BLaER1 treated with 17β-estradiol and CSF1 and Interleukin-3, amounts not matched to agents 10 nM and 100 nM (cell line): Measurements from ENCODE around the gene DENND4A.

Experiments
- H3K27ac ChIP-seq, 11 experiments: shearing (Covaris generic); formaldehyde crosslinking; 2 replicates each; pipeline ENCODE4 v1.8.1; 2022
- H3K27me3 ChIP-seq, 11 experiments: shearing (Covaris generic); formaldehyde crosslinking; 2 replicates each; pipeline ENCODE4 v1.8.1; 2022
- H3K36me3 ChIP-seq, 11 experiments: shearing (Covaris generic); formaldehyde crosslinking; 2 replicates each; pipeline ENCODE4 v1.8.1; 2022
- H3K4me1 ChIP-seq, 10 experiments: shearing (Covaris generic); formaldehyde crosslinking; 2 replicates each; pipeline ENCODE4 v1.8.1; 2022
- H3K4me2 ChIP-seq, 11 experiments: shearing (Covaris generic); formaldehyde crosslinking; 2 replicates each; pipeline ENCODE4 v1.8.1; 2022
- H3K4me3 ChIP-seq, 10 experiments: shearing (Covaris generic); formaldehyde crosslinking; 2 replicates each; pipeline ENCODE4 v1.8.1; 2022
- H3K9ac ChIP-seq, 11 experiments: shearing (Covaris generic); formaldehyde crosslinking; 2 replicates each; pipeline ENCODE4 v1.8.1; 2022
- H3K9me3 ChIP-seq, 11 experiments: shearing (Covaris generic); formaldehyde crosslinking; replicated peaks in 1 of 11; 2 replicates each; pipeline ENCODE4 v1.8.1; 2022
- H4K20me1 ChIP-seq, 11 experiments: shearing (Covaris generic); formaldehyde crosslinking; 2 replicates each; pipeline ENCODE4 v1.8.1; 2022
- Cebpa-rat ChIP-seq, 11 experiments: shearing (Covaris generic); IDR thresholded peaks; 2 replicates each; pipeline ENCODE4 v1.8.1; 2022

DENND4A gene

GRCh38 chr15:65723876-65724275, 68.2 kb downstream of the DENND4A start:
- H3K4me3 ChIP-seq, result no peak overlapping the region
- H3K9me3 ChIP-seq, result no peaks in the 10 kb centered on the region
- H3K4me2 ChIP-seq, result no peak overlapping the region
- peaks cover 42 to 94% (median 64%) of the 10 kb centered on the region in 11 experiments for H3K36me3 ChIP-seq
- no peaks in the 10 kb centered on the region for H4K20me1 ChIP-seq
- no peaks in the 10 kb centered on the region for H3K4me1 ChIP-seq
- no peaks in the 10 kb centered on the region for H3K27me3 ChIP-seq
- no peak overlapping the region for H3K9ac ChIP-seq
- H3K27ac ChIP-seq, result no peak overlapping the region
- no peak for TF ChIP-seq Cebpa-rat (IDR thresholded peaks at IDR 0.05)

- no peaks in the 10 kb centered on the region for H3K27me3 ChIP-seq
- H3K9ac ChIP-seq, result no peak overlapping the region
- H3K27ac ChIP-seq, result no peak overlapping the region
- no peak for TF ChIP-seq Cebpa-rat (IDR thresholded peaks at IDR 0.05)
- no peaks in the 10 kb centered on the region for H3K4me1 ChIP-seq
- no peaks in the 10 kb centered on the region for H4K20me1 ChIP-seq
- peaks cover 0 to 5% (median 0%) of the 10 kb centered on the region in 11 experiments; a peak in 1 of 22 replicates for H3K9me3 ChIP-seq
- H3K4me3 ChIP-seq, result no peak overlapping the region
- no peak overlapping the region for H3K4me2 ChIP-seq
- peaks cover 39 to 93% (median 60%) of the 10 kb centered on the region in 11 experiments for H3K36me3 ChIP-seq
These were observed 69.9 kb downstream of the DENND4A start for GRCh38 chr15:65722191-65722590.

- Histone ChIP-seq H3K9ac (no peak overlapping the region), H3K4me3 (no peak overlapping the region), H3K9me3 (peaks cover 0 to 23% (median 11%) of the 10 kb centered on the region in 11 experiments; a peak in 17 of 22 replicates), H3K4me2 (no peak overlapping the region), H3K27me3 (no peaks in the 10 kb centered on the region), H3K36me3 (peaks cover 47 to 82% (median 62%) of the 10 kb centered on the region in 11 experiments), H3K27ac (no peak overlapping the region), H3K4me1 (peaks cover 0 to 10% (median 0%) of the 10 kb centered on the region in 10 experiments; a peak in 4 of 20 replicates), H4K20me1 (no peaks in the 10 kb centered on the region)
- TF ChIP-seq Cebpa-rat (IDR thresholded peaks at IDR 0.05), result no peak
These were observed 79.7 kb downstream of the DENND4A start for GRCh38 chr15:65712415-65712814.

GRCh38 chr15:65695081-65695480, 97.0 kb downstream of the DENND4A start:
- peaks cover 0 to 24% (median 16%) of the 10 kb centered on the region in 10 experiments; a peak in 17 of 20 replicates for H3K4me1 ChIP-seq
- peaks cover 19 to 83% (median 44%) of the 10 kb centered on the region in 11 experiments; a peak in 21 of 22 replicates for H3K36me3 ChIP-seq
- no peak overlapping the region for H3K9ac ChIP-seq
- H3K9me3 ChIP-seq, result no peaks in the 10 kb centered on the region
- no peaks in the 10 kb centered on the region for H4K20me1 ChIP-seq
- H3K4me3 ChIP-seq, result no peak overlapping the region
- H3K27ac ChIP-seq, result no peak overlapping the region
- TF ChIP-seq Cebpa-rat (IDR thresholded peaks at IDR 0.05), result no peak
- H3K4me2 ChIP-seq, result no peak overlapping the region
- no peaks in the 10 kb centered on the region for H3K27me3 ChIP-seq

GRCh38 chr15:65690778-65691177, 101.3 kb downstream of the DENND4A start:
- Histone ChIP-seq H3K27me3 (no peaks in the 10 kb centered on the region), H3K36me3 (peaks cover 32 to 86% (median 51%) of the 10 kb centered on the region in 11 experiments), H3K4me2 (peak overlapping the region in 9 of 11 experiments; percentile 34 to 79 (median 65); a peak in 19 of 22 replicates), H3K4me1 (peaks cover 0 to 33% (median 17%) of the 10 kb centered on the region in 10 experiments; a peak in 17 of 20 replicates), H4K20me1 (no peaks in the 10 kb centered on the region), H3K9ac (peak overlapping the region in 5 of 11 experiments; percentile 16 to 63 (median 50); a peak in 8 of 22 replicates), H3K4me3 (0 out of 20 replicates have a peak overlapping the region, but pooled peaks of 2 of the 10 experiments have one; percentile 5), H3K9me3 (peaks cover 0 to 11% (median 4%) of the 10 kb centered on the region in 11 experiments; a peak in 7 of 22 replicates), H3K27ac (peak overlapping the region in 8 of 11 experiments; percentile 2 to 82 (median 71); a peak in 13 of 22 replicates)
- TF ChIP-seq Cebpa-rat (IDR thresholded peaks at IDR 0.05), result peak in 8 of 11 experiments; percentile 13 to 93 (median 82); a peak in 14 of 22 replicates

GRCh38 chr15:65690173-65690572, 101.9 kb downstream of the DENND4A start:
- no peaks in the 10 kb centered on the region for H3K27me3 ChIP-seq
- H3K9ac ChIP-seq, result peak overlapping the region in 3 of 11 experiments; percentile 16 to 61 (median 50); a peak in 3 of 22 replicates
- no peak overlapping the region for H3K4me3 ChIP-seq
- H3K36me3 ChIP-seq, result peaks cover 32 to 79% (median 48%) of the 10 kb centered on the region in 11 experiments
- TF ChIP-seq Cebpa-rat (IDR thresholded peaks at IDR 0.05), result no peak
- H3K9me3 ChIP-seq, result peaks cover 0 to 13% (median 4%) of the 10 kb centered on the region in 11 experiments; a peak in 12 of 22 replicates
- peak overlapping the region in 7 of 11 experiments; percentile 37 to 82 (median 78); a peak in 13 of 22 replicates for H3K27ac ChIP-seq
- H3K4me2 ChIP-seq, result peak overlapping the region in 9 of 11 experiments; percentile 34 to 79 (median 65); a peak in 16 of 22 replicates
- peaks cover 0 to 33% (median 17%) of the 10 kb centered on the region in 10 experiments; a peak in 17 of 20 replicates for H3K4me1 ChIP-seq
- no peaks in the 10 kb centered on the region for H4K20me1 ChIP-seq

- no peak overlapping the region for H3K9ac ChIP-seq
- H3K27me3 ChIP-seq, result no peaks in the 10 kb centered on the region
- H3K4me1 ChIP-seq, result peaks cover 0 to 33% (median 17%) of the 10 kb centered on the region in 10 experiments; a peak in 17 of 20 replicates
- no peak overlapping the region for H3K4me3 ChIP-seq
- H3K4me2 ChIP-seq, result no peak overlapping the region
- H4K20me1 ChIP-seq, result no peaks in the 10 kb centered on the region
- no peak for TF ChIP-seq Cebpa-rat (IDR thresholded peaks at IDR 0.05)
- peaks cover 28 to 62% (median 40%) of the 10 kb centered on the region in 11 experiments for H3K36me3 ChIP-seq
- H3K27ac ChIP-seq, result peak overlapping the region in 1 of 11 experiments; percentile 13; a peak in 3 of 22 replicates
- peaks cover 0 to 18% (median 7%) of the 10 kb centered on the region in 11 experiments; a peak in 12 of 22 replicates for H3K9me3 ChIP-seq
These were observed 103.6 kb downstream of the DENND4A start for GRCh38 chr15:65688462-65688861.

- H3K36me3 ChIP-seq, result peaks cover 0 to 23% (median 4%) of the 10 kb centered on the region in 11 experiments; a peak in 6 of 22 replicates
- no peak overlapping the region for H3K27ac ChIP-seq
- no peaks in the 10 kb centered on the region for H3K27me3 ChIP-seq
- no peak for TF ChIP-seq Cebpa-rat (IDR thresholded peaks at IDR 0.05)
- no peaks in the 10 kb centered on the region for H3K4me1 ChIP-seq
- no peak overlapping the region for H3K9ac ChIP-seq
- H3K4me2 ChIP-seq, result no peak overlapping the region
- no peak overlapping the region for H3K4me3 ChIP-seq
- peaks cover 0 to 9% (median 5%) of the 10 kb centered on the region in 11 experiments; a peak in 10 of 22 replicates for H3K9me3 ChIP-seq
- H4K20me1 ChIP-seq, result no peaks in the 10 kb centered on the region
These were observed 109.6 kb downstream of the DENND4A start for GRCh38 chr15:65682404-65682911.

- H3K4me2 ChIP-seq, result no peak overlapping the region
- H3K36me3 ChIP-seq, result peaks cover 0 to 10% (median 0%) of the 10 kb centered on the region in 11 experiments; a peak in 2 of 22 replicates
- no peaks in the 10 kb centered on the region for H4K20me1 ChIP-seq
- H3K27ac ChIP-seq, result no peak overlapping the region
- H3K4me1 ChIP-seq, result no peaks in the 10 kb centered on the region
- no peak overlapping the region for H3K9ac ChIP-seq
- H3K9me3 ChIP-seq, result peaks cover 0 to 9% (median 5%) of the 10 kb centered on the region in 11 experiments; a peak in 7 of 22 replicates
- H3K4me3 ChIP-seq, result no peak overlapping the region
- H3K27me3 ChIP-seq, result no peaks in the 10 kb centered on the region
- TF ChIP-seq Cebpa-rat (IDR thresholded peaks at IDR 0.05), result no peak
These were observed 111.5 kb downstream of the DENND4A start for GRCh38 chr15:65680544-65680943.
